ENCODE measurements around the gene PARP12. TPM values are rescaled to one million over a fixed set of nuclear protein-coding genes. Genes with fewer than 3 reads are reported as not detected.

Gene PARP12
- total and polyA plus RNA-seq, 2 of the 13 experiments (the other 11 are each of a cell fraction or from before 2014, with no cell fraction given), result 15.5 to 35.2 TPM

GRCh38 chr7:140062528-140063299, at the start of gene PARP12 (continued):
- TF ChIP-seq ZNF691 (CRISPR knock-in tag; IDR thresholded peaks at IDR 0.05; ENCODE audit: borderline replicate concordance, low read depth), result 0 out of 2 replicates have a peak, but pooled peaks have one; percentile 43
- no peak for TF ChIP-seq ZNF281 (CRISPR knock-in tag; IDR thresholded peaks at IDR 0.05; ENCODE audit: borderline replicate concordance)
- TF ChIP-seq NCOR1 (IDR thresholded peaks at IDR 0.05; ENCODE audit: borderline replicate concordance, low read length), result no peak
- TF ChIP-seq SAFB2 (CRISPR knock-in tag; IDR thresholded peaks at IDR 0.05; ENCODE audit: borderline replicate concordance, low read depth), result no peak
- no peak for TF ChIP-seq JUND (CRISPR knock-in tag; IDR thresholded peaks at IDR 0.05)
- TF ChIP-seq SAP130 (CRISPR knock-in tag; IDR thresholded peaks at IDR 0.05; ENCODE audit: low read depth), result peak; percentile 85
- no peak; the same call in 1 of the 2 replicates for TF ChIP-seq E2F2 (CRISPR knock-in tag; IDR thresholded peaks at IDR 0.05; ENCODE audit: borderline replicate concordance)
- no peak for TF ChIP-seq ZNF646 (CRISPR knock-in tag; IDR thresholded peaks at IDR 0.05)
- TF ChIP-seq HNRNPL (IDR thresholded peaks at IDR 0.05; ENCODE audit: low read depth, low read length), result no peak
- no peak for TF ChIP-seq ZBTB42 (CRISPR knock-in tag; IDR thresholded peaks at IDR 0.05)
- TF ChIP-seq HHEX (CRISPR knock-in tag; IDR thresholded peaks at IDR 0.05), result no peak
- TF ChIP-seq NFE2L2 (IDR thresholded peaks at IDR 0.05; ENCODE audit: low read length), result no peak
- peak; percentile 65; the same call in 1 of the 2 replicates for TF ChIP-seq SALL1 (CRISPR knock-in tag; IDR thresholded peaks at IDR 0.05)
- no peak for TF ChIP-seq CBX2 (IDR thresholded peaks at IDR 0.05; ENCODE audit: low read depth, low read length)
- no peak for TF ChIP-seq CBX2 (CRISPR knock-in tag; IDR thresholded peaks at IDR 0.05; ENCODE audit: low read depth)
- TF ChIP-seq MAFG (CRISPR knock-in tag; IDR thresholded peaks at IDR 0.05), result no peak
- no peak for TF ChIP-seq ZBTB26 (CRISPR knock-in tag; IDR thresholded peaks at IDR 0.05; ENCODE audit: borderline replicate concordance)
